Measurements from ENCODE around the gene NOD2.

GRCh38 chr16:50690177-50690576 lies 3.2 kb upstream of the NOD2 start:
- no peak for TF ChIP-seq POLR2A (IDR thresholded peaks at IDR 0.05; ENCODE audit: borderline replicate concordance, extremely low read depth, insufficient read depth, insufficient read length)
- TF ChIP-seq, protein P1, sequence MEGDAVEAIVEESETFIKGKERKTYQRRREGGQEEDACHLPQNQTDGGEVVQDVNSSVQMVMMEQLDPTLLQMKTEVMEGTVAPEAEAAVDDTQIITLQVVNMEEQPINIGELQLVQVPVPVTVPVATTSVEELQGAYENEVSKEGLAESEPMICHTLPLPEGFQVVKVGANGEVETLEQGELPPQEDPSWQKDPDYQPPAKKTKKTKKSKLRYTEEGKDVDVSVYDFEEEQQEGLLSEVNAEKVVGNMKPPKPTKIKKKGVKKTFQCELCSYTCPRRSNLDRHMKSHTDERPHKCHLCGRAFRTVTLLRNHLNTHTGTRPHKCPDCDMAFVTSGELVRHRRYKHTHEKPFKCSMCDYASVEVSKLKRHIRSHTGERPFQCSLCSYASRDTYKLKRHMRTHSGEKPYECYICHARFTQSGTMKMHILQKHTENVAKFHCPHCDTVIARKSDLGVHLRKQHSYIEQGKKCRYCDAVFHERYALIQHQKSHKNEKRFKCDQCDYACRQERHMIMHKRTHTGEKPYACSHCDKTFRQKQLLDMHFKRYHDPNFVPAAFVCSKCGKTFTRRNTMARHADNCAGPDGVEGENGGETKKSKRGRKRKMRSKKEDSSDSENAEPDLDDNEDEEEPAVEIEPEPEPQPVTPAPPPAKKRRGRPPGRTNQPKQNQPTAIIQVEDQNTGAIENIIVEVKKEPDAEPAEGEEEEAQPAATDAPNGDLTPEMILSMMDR (IDR thresholded peaks at IDR 0.05 in 2 of 3, conservative IDR thresholded peaks at IDR 0.05 in 1 of 3; ENCODE audit: borderline replicate concordance in 1 of 3, insufficient read depth in 1 of 3, low read depth in 2 of 3, low read length in 2 of 3): no peak
- no peak for TF ChIP-seq CEBPB (IDR thresholded peaks at IDR 0.05; ENCODE audit: low read depth)
- no peak for TF ChIP-seq TCF7L2 (IDR thresholded peaks at IDR 0.05; ENCODE audit: borderline replicate concordance, extremely low read depth, insufficient read depth, insufficient read length)
- TF ChIP-seq EZH2 (IDR thresholded peaks at IDR 0.05): no peak
- TF ChIP-seq EGR1 (IDR thresholded peaks at IDR 0.05; ENCODE audit: low read depth): no peak
